Measurements from ENCODE around the gene CDC123.
"Not testable (repeated sequence)": the region's sequence is repeated elsewhere in the genome, so short reads cannot be mapped to it uniquely, and the experiment has no call there.

Gene CDC123

GRCh38 chr10:12235116-12235694 is 39.2 kb downstream of the CDC123 start:
- H3K4me1 ChIP-seq (ENCODE audit: insufficient read depth, low read length) = no peaks in the 10 kb centered on the region
- no peaks in the 10 kb centered on the region for H3K9me3 ChIP-seq (ENCODE audit: control insufficient read depth, insufficient read depth, low read length)
- peaks cover 24% of the 10 kb centered on the region for H3K36me3 ChIP-seq (ENCODE audit: insufficient read depth, low read length)
- H3K9ac ChIP-seq (ENCODE audit: low read depth, low read length) = no peak overlapping the region

- H3K36me3 ChIP-seq (ENCODE audit: insufficient read depth, low read length) = peaks cover 24% of the 10 kb centered on the region
- H3K9ac ChIP-seq (ENCODE audit: low read depth, low read length) = no peak overlapping the region
- H3K9me3 ChIP-seq (ENCODE audit: control insufficient read depth, insufficient read depth, low read length) = no peaks in the 10 kb centered on the region
- H3K4me1 ChIP-seq (ENCODE audit: insufficient read depth, low read length) = no peaks in the 10 kb centered on the region
These were observed 39.8 kb downstream of the CDC123 start for GRCh38 chr10:12235796-12236195.

GRCh38 chr10:12237265-12238220 is 41.6 kb downstream of the CDC123 start:
- Histone ChIP-seq H3K36me3 (ENCODE audit: insufficient read depth, low read length) (peaks cover 19% of the 10 kb centered on the region; the same call in 1 of the 2 replicates), H3K9me3 (ENCODE audit: control insufficient read depth, insufficient read depth, low read length) (no peaks in the 10 kb centered on the region), H3K9ac (ENCODE audit: low read depth, low read length) (no peak overlapping the region), H3K4me1 (ENCODE audit: insufficient read depth, low read length) (no peaks in the 10 kb centered on the region)

GRCh38 chr10:12238821-12239220 is 42.8 kb downstream of the CDC123 start:
- no peaks in the 10 kb centered on the region for H3K9me3 ChIP-seq (ENCODE audit: control insufficient read depth, insufficient read depth, low read length)
- no peaks in the 10 kb centered on the region for H3K4me1 ChIP-seq (ENCODE audit: insufficient read depth, low read length)
- H3K36me3 ChIP-seq (ENCODE audit: insufficient read depth, low read length) = peaks cover 19% of the 10 kb centered on the region; the same call in 1 of the 2 replicates
- no peak overlapping the region for H3K9ac ChIP-seq (ENCODE audit: low read depth, low read length)

- no peaks in the 10 kb centered on the region for H3K9me3 ChIP-seq (ENCODE audit: control insufficient read depth, insufficient read depth, low read length)
- no peak overlapping the region for H3K9ac ChIP-seq (ENCODE audit: low read depth, low read length)
- H3K4me1 ChIP-seq (ENCODE audit: insufficient read depth, low read length) = no peaks in the 10 kb centered on the region
- peaks cover 17% of the 10 kb centered on the region for H3K36me3 ChIP-seq (ENCODE audit: insufficient read depth, low read length)
These were observed 46.0 kb downstream of the CDC123 start for GRCh38 chr10:12241810-12242529.

GRCh38 chr10:12243864-12244620 is 48.1 kb downstream of the CDC123 start:
- no peak overlapping the region for H3K9ac ChIP-seq (ENCODE audit: low read depth, low read length)
- no peaks in the 10 kb centered on the region for H3K4me1 ChIP-seq (ENCODE audit: insufficient read depth, low read length)
- peaks cover 12% of the 10 kb centered on the region for H3K36me3 ChIP-seq (ENCODE audit: insufficient read depth, low read length)
- no peaks in the 10 kb centered on the region for H3K9me3 ChIP-seq (ENCODE audit: control insufficient read depth, insufficient read depth, low read length)

- Histone ChIP-seq H3K36me3 (ENCODE audit: insufficient read depth, low read length) (peaks cover 12% of the 10 kb centered on the region), H3K4me1 (ENCODE audit: insufficient read depth, low read length) (no peaks in the 10 kb centered on the region), H3K9ac (ENCODE audit: low read depth, low read length) (no peak overlapping the region), H3K9me3 (ENCODE audit: control insufficient read depth, insufficient read depth, low read length) (no peaks in the 10 kb centered on the region)
These were observed 54.2 kb downstream of the CDC123 start for GRCh38 chr10:12250181-12250580.

- H3K4me1 ChIP-seq (ENCODE audit: insufficient read depth, low read length); H3K9ac ChIP-seq (ENCODE audit: low read depth, low read length); H3K9me3 ChIP-seq (ENCODE audit: control insufficient read depth, insufficient read depth, low read length): not testable (repeated sequence)
- peaks cover 11% of the 10 kb centered on the region for H3K36me3 ChIP-seq (ENCODE audit: insufficient read depth, low read length)
These were observed 54.7 kb downstream of the CDC123 start for GRCh38 chr10:12250702-12251101.

- no peaks in the 10 kb centered on the region for H3K9me3 ChIP-seq (ENCODE audit: control insufficient read depth, insufficient read depth, low read length)
- H3K36me3 ChIP-seq (ENCODE audit: insufficient read depth, low read length) = peaks cover 2% of the 10 kb centered on the region; the same call in 1 of the 2 replicates
- no peaks in the 10 kb centered on the region for H3K4me1 ChIP-seq (ENCODE audit: insufficient read depth, low read length)
- H3K9ac ChIP-seq (ENCODE audit: low read depth, low read length) = no peak overlapping the region
These were observed 55.6 kb downstream of the CDC123 start for GRCh38 chr10:12251581-12251980.

- no peaks in the 10 kb centered on the region for H3K36me3 ChIP-seq (ENCODE audit: insufficient read depth, low read length)
These were observed 57.0 kb downstream of the CDC123 start for GRCh38 chr10:12252882-12253546.

GRCh38 chr10:12255048-12255447 is 59.1 kb downstream of the CDC123 start:
- Histone ChIP-seq H3K9me3 (ENCODE audit: control insufficient read depth, insufficient read depth, low read length) (no peaks in the 10 kb centered on the region), H3K4me1 (ENCODE audit: insufficient read depth, low read length) (no peaks in the 10 kb centered on the region), H3K9ac (ENCODE audit: low read depth, low read length) (no peak overlapping the region), H3K36me3 (ENCODE audit: insufficient read depth, low read length) (no peaks in the 10 kb centered on the region)

More at GRCh38 chr10:12252882-12253546, 57.0 kb downstream of the CDC123 start:
- Histone ChIP-seq H3K4me1 (ENCODE audit: insufficient read depth, low read length) (no peaks in the 10 kb centered on the region), H3K9me3 (ENCODE audit: control insufficient read depth, insufficient read depth, low read length) (no peaks in the 10 kb centered on the region), H3K9ac (ENCODE audit: low read depth, low read length) (no peak overlapping the region)

GRCh38 chr10:12259988-12260387 is 64.0 kb downstream of the CDC123 start:
- Histone ChIP-seq H3K9ac (ENCODE audit: low read depth, low read length) (no peak overlapping the region), H3K9me3 (ENCODE audit: control insufficient read depth, insufficient read depth, low read length) (peaks cover 4% of the 10 kb centered on the region; the same call in 1 of the 2 replicates), H3K36me3 (ENCODE audit: insufficient read depth, low read length) (no peaks in the 10 kb centered on the region), H3K4me1 (ENCODE audit: insufficient read depth, low read length) (no peaks in the 10 kb centered on the region; the same call in 1 of the 2 replicates)

GRCh38 chr10:12262278-12262981 is 66.4 kb downstream of the CDC123 start:
- Histone ChIP-seq H3K4me1 (ENCODE audit: insufficient read depth, low read length) (no peaks in the 10 kb centered on the region; the same call in 1 of the 2 replicates), H3K36me3 (ENCODE audit: insufficient read depth, low read length) (no peaks in the 10 kb centered on the region), H3K9me3 (ENCODE audit: control insufficient read depth, insufficient read depth, low read length) (peaks cover 4% of the 10 kb centered on the region; the same call in 1 of the 2 replicates), H3K9ac (ENCODE audit: low read depth, low read length) (no peak overlapping the region)

Measured in ES-I3 (cell line).